GM23248 (cell line): Measurements from ENCODE around the gene CDK14.

Experiments used
- EZH2 ChIP-seq: fragments of 200-600 bp; sonication (generic); IDR thresholded peaks from 2 replicates; pipeline ENCODE4 v1.6.1; 2018; ENCODE audit warnings: antibody characterized with exemption, mild to moderate bottlenecking; ENCODE audit not compliant: insufficient read depth, poor library complexity, severe bottlenecking
- EZH2phosphoT487 ChIP-seq: fragments of 200-600 bp; sonication (generic); IDR thresholded peaks from 2 replicates; pipeline ENCODE4 v1.6.1; 2018; ENCODE audit warnings: antibody characterized with exemption, moderate library complexity, mild to moderate bottlenecking, low read depth; ENCODE audit not compliant: insufficient read depth

GRCh38 chr7:90843472-90843871, 247.4 kb downstream of the CDK14 start:
- TF ChIP-seq EZH2phosphoT487 (no peak), EZH2 (no peak)
